NCI-H1436 (cell line): ENCODE results near the gene CACNA1C.
A peak's percentile ranks its signal among the peaks of the same experiment; 100 is the strongest.

Experiments used
- DNase-seq: peaks from one replicate; lab custom pipeline; 2025; lab: John Stamatoyannopoulos, UW

CACNA1C gene

DNA sequence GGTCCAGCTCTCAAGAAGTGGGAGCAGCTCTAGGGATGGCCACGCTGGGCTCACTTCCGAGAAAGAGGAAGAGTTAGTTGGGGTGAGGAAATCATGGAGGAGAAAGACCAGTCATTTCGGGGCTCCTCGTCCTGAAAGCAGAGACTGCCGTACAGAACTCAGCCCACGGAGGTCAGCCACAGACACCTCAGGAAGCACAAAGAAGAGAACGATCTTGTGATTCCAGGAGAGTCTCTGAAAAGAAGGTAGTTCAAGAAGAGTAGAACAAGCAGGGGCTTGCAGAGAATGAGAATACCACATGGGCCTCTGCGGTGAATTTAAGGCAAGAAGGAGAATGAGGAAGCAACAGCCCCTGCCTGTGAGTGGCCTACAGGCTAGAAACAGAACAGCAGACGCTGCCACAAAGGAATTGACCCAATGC, 311.9 kb downstream of the CACNA1C start:
- no peak for DNase-seq

DNA sequence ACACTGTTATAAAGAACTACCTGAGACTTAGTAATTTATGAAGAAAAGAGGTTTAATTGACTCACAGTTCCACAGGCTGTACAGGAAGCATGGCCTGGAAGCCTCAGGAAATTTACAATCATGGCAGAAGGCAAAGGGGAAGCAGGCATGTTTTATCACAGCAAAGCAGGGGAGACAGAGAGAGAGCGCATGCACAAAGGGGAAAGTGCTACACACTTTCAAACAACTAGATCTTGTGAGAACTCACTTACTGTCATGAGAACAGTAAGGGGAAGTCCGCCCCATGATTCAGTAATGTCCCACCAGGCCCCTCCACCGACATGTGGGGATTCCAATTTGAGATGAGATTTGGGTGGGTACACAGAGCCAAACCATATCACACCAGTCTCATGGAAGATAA, 313.9 kb downstream of the CACNA1C start:
- DNase-seq: no peak

DNA sequence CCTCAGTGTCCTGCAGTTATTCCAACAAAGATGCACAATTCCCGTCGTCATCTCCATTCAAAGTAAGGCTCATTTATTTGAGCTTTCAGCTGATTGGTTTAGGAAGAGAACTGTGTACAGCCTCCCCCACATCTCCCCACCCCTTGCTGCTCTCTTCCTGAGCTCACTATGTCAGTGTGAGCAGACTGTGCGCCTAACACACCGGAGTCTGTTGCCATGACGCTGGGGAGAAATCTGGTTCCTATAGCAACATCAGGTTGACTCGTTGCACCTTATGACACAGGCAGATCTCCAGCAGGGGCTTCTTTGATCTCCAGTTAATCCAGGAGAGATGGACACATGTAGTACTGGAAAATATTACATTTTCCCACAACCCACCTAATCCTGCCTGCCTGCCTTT, 319.4 kb downstream of the CACNA1C start:
- DNase-seq: no peak

DNA sequence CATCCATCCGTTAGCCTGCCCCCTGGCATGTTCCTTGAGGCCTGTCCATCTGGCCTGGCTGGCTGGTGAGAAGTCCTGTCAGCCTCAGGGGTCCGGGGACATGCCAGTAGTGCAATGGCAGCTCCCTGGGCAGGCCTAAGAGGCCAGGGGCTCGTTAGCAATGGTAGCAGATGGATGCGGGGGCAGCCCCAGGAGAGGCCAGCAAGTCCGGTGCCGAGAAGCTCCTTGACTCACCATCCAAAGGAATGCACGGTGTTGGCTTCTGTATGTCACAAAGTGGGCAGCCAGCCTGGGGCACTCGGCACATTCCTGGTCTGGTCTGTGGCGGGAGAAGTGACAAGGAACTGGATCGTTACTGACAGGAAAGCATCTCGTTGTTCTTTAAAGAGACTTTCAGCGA, 319.9 kb downstream of the CACNA1C start:
- no peak for DNase-seq

DNA sequence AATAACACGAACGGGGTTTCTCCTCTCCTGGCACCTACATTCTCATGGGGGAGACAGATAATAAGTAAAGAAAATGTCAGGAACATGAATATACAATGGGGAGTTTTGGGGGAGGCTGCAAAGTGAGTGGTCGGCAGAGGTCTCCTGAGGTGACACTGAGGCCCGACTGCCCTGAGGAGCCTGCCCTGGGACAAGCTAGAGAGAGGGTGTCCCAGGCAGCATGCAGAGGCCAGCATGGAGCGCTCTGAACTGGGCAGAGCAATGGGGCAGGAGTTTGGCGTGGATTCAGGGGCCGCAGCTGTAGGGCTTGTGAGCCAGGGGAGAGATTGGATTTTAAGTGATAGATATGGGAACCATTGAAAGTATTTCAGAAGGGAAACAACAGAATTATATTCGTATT, 320.5 kb downstream of the CACNA1C start:
- DNase-seq: no peak

DNA sequence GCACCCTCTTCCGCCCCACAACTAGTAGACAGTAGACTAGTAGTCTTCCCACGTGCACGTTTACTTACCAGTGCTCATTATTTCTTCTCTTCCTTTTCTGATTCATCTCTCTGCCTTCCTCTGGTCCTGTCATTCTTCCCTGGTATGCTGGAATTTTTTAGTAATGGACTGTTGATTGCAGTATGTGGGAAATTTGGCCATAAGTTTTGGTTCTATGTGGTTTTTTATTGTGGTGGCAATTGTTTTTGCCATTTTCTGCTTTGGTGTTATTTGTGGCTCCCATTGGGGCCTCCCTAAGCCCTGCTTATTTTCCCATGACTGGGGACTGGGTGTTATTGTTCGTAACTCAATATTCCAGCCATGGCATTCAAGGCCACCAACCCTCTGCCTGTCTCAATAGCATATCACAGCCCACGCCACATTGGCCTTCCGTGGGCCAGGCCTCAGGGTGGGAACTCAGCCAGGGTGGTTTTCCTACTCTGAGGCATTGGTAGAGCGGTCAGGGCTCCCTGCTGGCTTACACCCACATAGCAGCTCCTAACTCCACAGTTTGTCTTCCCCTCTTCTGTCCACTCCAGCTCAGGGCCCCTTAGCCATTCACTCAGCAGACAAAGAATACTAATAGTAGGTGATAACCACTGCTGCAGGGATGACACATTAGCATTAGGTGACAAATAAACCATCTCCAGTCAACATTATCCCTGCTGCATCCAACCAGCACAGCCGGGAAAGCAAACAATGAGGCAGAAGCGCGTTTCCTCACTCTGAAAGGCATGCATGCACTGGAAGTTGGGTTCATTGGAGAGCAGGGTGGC, 321.5 kb downstream of the CACNA1C start:
- DNase-seq: no peak

DNA sequence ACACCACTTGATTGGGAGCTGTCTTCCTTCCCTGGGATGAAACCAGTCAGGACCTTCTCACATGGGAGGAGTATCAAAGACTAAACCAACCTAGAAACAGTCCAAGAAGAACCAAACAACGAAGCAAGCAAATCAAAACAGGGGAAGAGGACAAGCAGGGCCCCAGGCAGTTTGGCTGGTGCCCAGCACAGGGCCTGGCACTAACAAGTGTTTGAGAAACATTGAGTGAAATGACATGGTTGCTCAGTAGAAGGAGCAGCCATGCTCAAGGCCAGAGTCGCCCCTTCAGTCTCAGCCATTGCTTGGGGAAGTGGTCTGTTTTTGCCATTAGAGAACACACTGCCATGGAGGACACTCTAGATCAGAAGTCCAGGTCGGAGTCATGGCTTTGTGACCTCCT, 323.1 kb downstream of the CACNA1C start:
- no peak for DNase-seq

DNA sequence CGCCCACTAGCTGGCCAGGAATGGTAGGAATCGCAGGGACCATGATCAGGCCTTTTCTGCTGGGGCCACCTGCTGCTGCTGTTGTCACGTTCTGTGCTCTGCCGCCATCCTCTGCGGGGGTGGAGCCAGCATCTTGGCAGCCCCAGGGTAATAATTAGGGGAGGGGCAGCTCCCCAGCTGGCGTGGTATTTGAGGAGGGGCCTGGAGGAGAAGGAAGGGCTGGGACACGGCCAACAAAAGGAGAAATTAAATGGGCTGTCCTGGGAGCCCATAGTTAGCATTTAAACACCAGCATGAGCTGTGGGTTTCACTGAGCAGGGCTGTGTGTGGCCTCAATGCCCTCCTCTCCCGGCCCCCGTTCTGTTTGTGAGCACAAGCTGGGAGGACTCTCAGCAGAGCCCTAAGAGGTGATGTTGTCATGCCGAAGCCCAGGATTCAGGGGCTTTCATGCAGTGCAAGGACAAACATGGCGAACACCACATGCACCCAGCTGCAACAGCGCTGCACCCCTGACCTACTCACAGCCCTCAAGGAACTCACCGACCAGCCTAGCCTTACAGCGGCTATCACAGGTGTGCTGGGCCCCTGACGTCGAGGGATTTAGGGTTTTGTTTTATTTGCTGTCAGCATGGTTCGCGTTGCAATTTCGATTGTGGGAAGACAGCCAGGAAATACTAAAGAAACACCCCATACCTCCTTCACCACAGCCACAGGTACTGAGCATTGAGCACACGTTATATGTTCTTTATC, 324.3 kb downstream of the CACNA1C start:
- DNase-seq: peak; percentile 93

DNA sequence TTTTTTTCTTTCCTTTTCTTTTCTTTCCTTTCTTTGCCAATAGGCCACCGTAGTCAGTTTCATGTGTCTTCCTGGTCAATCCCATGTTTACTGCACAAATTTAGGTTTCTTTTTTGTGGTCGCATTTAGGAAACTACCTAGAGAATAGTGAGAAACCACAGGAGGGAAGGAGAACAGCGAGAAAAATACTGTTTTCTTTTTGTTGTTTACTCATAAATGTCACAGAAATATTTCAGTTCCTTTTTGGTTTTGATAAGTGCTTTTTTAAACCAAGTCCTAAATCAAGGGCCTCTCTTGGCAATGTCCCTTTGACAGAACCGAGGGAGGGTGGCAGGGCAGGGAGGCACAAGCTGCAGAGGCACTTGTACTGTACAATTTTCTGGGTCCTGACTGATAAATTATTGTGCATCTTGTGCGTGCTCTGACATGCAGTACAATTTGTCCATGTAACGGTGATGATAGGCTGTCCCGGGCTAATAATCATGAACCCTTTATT, 326.1 kb downstream of the CACNA1C start:
- DNase-seq: no peak

DNA sequence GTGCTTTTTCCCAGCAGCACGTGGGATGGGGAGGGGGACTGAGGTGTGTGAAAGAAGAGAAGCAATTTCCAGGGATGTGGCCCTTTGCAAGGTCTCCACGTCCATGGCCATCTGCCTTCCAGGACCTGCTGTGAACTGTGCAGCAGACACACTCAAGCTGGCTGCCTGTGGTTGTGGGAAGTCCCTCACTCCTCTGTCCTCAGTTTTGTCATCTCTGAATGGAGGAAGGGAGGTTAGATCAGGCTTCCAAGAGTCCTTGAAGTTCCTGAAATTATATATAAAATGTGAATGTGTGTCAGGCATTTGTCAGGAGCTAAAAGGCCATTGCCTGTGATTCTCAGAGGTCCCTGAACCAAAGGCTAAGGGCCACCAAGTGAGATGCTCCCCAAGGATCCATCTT, 328.2 kb downstream of the CACNA1C start:
- DNase-seq: no peak

DNA sequence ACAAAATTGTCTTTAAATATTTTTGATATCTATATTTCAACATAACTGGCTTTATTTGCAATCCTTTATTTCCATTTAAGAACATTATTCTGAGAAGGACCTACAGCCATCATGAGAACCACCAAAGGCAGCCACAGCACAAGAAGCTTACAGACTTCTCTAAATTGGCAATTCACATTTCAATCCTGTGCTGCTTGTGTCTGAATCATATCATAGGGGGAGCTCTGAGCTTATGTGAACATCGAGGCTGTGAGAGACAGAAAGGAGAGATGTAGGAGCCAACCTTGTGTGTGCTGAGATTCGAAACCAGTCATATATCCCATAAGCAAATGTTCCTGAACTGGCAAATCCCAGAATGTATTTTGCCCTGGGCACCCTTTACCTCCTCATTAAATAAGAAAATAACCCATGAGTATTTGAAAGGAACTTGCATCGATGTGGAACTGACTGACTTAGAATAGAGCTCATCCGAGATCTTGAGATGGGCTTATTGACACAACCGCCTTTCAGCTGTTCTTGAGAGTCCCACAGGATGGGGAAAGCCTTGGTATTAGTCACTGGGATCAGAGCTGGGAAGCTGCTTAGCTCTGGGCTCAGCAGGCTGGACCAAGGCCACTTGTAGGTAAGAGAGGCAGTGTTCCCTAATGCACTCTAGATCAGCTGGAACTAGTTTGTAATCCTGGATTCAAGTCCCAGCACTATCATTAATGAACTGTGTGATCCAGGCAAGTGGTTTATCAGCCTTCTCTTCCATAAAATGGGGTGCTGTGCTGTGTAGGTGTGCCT, 329.8 kb downstream of the CACNA1C start:
- DNase-seq: peak; percentile 18

DNA sequence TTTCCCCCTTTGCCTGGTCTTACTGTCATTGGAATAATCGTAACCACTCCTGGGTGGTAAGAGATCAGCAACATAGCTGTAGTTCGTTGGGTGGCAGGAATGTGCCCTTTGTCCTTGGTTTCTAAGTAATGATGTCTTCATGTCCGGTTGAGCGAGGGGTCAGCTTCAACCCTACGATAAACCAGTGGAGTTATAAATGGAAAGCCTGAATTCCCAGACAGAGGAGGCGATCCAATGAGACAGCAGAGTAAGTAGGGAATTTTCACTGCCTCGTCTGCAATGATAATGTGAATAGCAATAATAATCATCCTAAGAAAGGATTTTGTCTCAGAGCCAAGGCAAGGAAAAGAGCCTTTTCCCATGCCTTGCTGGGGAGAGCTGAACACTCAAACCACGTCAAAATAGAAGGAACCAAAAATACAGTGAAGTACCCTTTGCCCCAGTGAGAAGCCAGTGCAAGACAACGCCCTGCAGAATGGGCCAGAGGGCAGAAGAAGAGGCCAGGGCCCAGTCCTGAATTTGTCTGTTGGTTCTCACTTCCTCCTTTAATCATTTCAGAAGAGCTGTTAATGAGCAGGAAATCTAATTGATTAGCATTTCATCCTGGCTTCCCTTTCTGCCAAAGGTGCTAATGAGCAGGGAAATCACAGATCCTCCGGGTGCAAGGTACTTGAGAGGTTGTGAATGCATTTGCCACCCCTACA, 330.7 kb downstream of the CACNA1C start:
- DNase-seq: no peak

DNA sequence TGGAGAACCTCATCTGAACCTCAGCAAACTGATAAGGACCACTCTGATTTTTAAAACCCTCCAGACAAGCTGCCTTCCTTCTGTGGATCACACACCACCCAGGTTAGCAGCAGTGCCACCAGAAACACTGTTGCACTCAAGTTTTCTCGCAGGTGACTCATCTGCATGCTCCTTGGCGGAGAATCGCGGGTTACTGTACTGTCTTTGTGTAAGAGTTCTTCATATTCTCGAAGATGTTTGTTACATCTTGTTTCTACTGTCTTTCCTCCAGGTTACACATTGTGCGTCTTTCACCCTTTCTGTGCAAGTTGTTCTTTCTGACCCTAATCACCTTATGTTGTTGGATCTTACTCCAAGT, 331.2 kb downstream of the CACNA1C start:
- DNase-seq: no peak

DNA sequence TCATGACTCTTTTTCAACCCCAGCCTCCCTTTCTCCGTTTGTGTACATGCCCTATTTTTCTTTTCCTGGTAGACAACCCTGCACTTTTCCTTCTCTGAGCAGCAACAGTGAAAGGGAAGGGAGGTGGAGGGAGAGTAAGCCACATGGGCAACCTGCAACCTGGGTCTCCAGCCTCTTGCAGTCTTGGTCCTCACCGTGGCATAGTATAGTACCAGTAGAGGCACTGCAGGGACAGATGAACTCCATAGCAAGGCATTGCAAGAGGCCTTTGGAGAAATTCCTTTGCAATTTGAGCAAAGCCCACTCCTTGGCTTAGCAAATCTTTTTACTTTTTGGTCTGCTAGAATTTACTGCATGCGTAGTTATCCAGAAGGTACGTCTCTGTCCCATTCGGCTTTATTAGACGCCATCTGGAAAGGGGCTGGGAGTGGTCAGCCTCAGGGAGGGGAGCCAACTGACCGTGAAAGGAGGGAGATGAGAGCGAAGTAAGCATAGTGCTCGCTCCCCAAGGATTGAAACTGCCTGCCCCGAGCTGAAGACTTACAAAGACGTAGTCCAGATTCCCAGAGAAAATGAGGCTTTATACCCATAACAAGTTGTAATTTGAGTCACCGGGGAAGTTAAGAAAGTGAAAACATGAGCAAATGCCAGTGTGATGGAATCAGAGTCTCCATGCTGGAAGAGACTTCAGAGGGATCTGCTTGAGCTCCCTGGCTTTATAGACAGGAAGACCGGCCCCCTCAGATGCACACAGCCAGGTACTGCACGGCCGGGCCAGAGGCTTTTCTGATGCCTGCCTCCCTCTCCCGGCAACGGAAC, 332.0 kb downstream of the CACNA1C start:
- no peak for DNase-seq

DNA sequence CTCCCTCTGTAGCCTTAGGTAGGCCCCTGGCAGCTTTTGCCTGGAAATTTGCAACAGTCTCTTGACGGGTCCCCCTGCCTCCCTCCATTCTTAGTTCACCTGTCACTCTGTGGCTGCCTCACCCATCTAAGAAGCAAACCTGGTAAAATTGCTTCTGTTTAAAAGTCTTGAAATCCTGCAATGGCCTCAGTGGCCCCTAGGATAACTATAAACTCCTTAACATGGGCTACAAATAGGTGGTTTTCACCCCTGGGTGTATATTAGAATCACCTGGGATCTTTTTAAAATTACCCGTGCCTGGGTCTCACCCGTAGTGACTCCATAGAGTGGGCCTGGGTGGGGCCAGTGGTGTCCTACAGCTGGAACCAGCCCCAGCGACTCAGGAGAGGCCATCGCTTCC, 332.7 kb downstream of the CACNA1C start:
- no peak for DNase-seq

DNA sequence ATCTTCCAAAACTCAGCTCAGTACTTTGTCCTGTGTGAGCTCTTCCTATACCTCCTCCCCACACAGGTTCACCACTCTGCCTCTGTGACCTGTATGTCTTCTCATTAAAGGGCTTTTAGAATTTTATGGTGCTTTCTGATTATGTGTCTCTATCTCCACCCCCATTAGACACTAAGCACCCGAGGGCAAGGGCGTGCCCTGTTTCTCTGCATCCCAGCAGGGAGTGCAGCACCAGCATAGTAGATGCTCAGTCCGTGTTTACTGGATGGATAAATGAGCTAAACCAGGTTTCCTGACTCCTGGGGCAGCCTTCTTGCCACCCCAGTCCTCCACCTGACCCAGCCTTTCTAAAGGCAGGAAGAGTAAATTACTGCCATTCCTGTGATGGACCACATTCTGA, 333.8 kb downstream of the CACNA1C start:
- no peak for DNase-seq

DNA sequence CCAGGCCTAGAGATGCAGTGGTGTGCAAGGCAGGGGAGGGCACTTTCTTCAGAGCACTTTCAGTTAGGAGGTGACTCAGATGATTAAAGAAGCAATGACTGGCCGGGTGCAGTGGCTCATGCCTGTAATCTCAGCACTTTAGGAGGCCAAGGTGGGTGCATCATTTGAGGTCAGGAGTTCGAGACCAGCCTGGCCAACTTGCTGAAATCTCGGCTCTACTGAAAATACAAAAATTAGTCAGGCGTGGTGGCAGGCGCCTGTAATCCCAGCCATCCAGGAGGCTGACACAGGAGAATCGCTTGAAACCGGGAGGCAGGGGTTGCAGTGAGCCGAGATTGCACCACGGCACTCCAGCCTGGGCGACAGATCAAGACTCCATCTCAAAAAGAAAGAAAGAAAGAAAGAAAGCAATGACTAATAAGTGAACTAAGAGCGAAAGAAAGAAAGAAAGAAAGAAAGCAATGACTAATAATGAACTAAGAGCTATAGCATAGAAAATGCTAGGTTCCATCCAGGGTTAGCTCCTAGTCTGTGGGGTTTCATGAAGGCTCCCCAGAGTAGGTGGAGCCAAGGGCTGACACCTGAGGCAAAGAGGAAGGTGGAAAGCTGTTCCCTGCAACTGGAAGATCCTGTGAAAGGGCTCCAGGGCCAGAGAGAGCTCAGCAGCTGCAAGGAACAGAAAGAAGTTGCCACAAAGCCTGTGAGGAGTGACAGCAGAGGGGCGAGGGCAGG, 334.5 kb downstream of the CACNA1C start:
- no peak for DNase-seq

DNA sequence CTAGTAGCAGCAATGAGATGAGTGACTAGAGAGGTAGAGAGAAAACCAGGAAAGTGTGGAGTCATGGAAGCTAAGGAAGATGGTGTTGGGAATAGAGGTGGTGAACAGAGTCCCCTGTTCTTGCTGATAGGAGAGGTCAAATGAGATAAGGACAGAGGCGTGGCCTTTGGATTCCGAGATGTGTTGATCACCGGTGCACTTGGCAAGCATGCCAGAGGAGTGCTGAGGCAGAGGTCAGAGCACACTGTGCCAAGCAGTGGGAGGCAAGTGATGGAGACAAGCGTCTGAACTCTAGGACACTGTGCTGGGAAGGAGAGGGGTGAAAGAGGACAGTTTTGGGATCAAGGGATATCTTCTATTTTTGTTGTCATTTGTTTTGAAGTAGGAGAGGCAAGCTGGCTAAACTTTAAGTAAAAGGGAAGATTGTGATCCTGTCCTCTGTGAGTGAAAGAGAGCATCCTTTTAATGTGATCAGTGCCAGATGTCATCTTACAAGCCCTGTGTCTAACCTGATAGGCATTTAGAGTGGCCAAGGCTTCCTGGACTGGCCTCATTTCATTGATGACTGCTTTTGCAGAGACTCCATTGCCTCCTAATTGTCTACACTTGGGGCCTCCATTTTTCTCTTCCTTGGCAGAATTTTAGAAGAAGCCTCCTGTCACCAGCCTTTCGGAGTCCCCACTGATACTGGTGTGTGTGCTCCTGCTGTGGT, 336.4 kb downstream of the CACNA1C start:
- DNase-seq: no peak

DNA sequence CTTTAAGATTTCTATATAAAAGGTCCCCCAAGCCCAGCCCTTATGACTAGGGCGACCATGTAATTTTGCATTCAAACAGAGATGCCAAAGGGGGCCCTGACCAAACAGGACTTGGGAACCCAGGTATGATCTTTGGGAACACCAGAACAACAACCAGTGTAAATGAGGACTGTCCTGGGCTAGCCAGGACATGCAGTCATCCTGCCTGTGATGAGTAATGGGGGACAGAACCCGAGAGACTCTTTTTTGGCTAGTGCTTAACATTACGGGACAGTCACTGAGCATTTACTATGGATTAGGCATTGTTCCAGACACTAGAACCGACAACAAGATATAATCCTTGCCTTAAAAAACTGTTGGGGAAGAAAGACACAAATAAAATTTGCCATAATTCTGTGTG, 337.3 kb downstream of the CACNA1C start:
- DNase-seq: no peak
